ENCODE data around the gene KRT17. TPM values are rescaled to one million over a fixed set of nuclear protein-coding genes. Genes with fewer than 3 reads are reported as not detected.
A peak's percentile ranks its signal among the peaks of the same experiment; 100 is the strongest.
"Not testable (repeated sequence)": the region's sequence is repeated elsewhere in the genome, so short reads cannot be mapped to it uniquely, and the experiment has no call there.

Gene KRT17
- total and polyA plus RNA-seq, 9 of the 15 experiments (the other 6 are each of a cell fraction or from before 2014, with no cell fraction given) = 0.23 to 0.25 TPM; not detected in 7

DNA sequence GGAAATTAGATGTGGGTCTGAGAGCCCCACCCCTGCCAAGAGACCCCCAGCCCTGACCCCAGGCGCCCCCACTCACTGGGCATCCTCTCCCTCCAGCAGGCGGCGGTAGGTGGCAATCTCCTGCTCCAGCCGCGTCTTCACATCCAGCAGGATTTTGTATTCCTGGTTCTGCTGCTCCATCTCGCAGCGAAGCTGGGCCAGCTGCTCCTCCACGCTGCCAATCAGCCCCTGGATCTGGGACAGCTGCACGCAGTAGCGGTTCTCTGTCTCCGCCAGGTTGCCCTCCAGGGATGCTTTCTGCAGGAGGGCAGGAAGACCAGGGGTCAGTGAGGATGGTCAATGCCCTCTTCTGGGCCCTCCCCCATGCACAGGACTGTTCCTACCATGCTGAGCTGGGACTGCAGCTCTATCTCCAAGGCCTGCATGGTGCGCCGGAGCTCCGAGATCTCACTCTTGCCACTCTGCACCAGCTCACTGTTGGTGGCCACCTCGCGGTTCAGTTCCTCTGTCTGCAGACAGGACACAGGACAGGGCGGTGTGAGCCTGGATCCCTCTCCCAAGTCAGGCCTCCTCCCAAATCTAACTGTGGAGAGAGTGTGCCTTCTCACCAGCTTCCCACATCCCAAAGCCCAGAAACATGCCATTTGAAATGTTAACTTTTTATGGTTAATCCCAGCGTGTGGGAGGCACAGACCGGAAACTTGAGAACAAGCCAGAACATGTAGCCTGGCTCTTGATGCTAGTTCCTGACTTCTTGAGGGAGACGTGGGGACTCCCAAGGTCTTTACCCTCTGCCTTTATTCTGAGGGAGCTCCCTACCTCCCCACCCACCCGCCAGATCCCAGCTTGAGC, 3.6 kb downstream of the KRT17 start:
- Histone ChIP-seq H3K4me2 (ENCODE audit: insufficient read depth, low read length) (no peak overlapping the region), H3K9me1 (ENCODE audit: control insufficient read depth, insufficient read depth, low read length) (peaks cover 5% of the 10 kb centered on the region), H4K20me1 (replicated peaks; ENCODE audit: control insufficient read depth, insufficient read depth, low read length) (0 out of 2 replicates have a peak, but pooled peaks cover 2% of the 10 kb centered on the region), H2AFZ (ENCODE audit: low read depth, low read length) (no peak overlapping the region), H3K79me2 (ENCODE audit: control insufficient read depth, insufficient read depth, low read length) (no peaks in the 10 kb centered on the region), H3K4me1 (replicated peaks in 1 of 2; ENCODE audit: control insufficient read depth in 2 of 2, insufficient read depth in 2 of 2, low read length in 2 of 2) (peaks cover 0 to 12% of the 10 kb centered on the region in 2 experiments; a peak in 2 of 5 replicates), H3K27ac (ENCODE audit: extremely low read depth, low read depth, low read length) (no peak overlapping the region), H3K27me3 (ENCODE audit: control insufficient read depth in 2 of 2, insufficient read depth in 2 of 2, low read length in 2 of 2) (peaks cover 2 to 34% of the 10 kb centered on the region in 2 experiments; a peak in 2 of 5 replicates), H3K4me3 (no peak overlapping the region), H3K9me3 (replicated peaks; ENCODE audit: control insufficient read depth, insufficient read depth, low read depth, low read length) (no peaks in the 10 kb centered on the region), H3K36me3 (ENCODE audit: control insufficient read depth, insufficient read depth, low read length) (no peaks in the 10 kb centered on the region), H3K9ac (ENCODE audit: insufficient read depth in 1 of 2, low read depth in 2 of 2, low read length in 2 of 2) (no peak overlapping the region)
- in situ Hi-C loops (cut with MboI) (no loop called here), intact Hi-C loops (cut with micrococcal nuclease) (no loop called here)
- CTCF ChIA-PET (ENCODE audit: low intra/inter-chr PET ratio) = no interaction called here
- BruUV-seq (replicated peaks) = no TSS peak
- DNase-seq (ENCODE audit: extremely low read depth in 1 of 4, low spot score in 3 of 4) (no peak), FAIRE-seq (no peak), ATAC-seq (no peak)
- POLR2A ChIA-PET = interaction anchor here (0.6 kb wide), 2 partner anchors 100 to 1087 kb away, joined by 3 read pairs; no protein-coding TSS in a partner anchor
- WGBS (ENCODE audit: insufficient coverage, low coverage, missing lambda C conversion rate) = 2% methylated on average over 21 of the region's 21 CpGs
- TF ChIP-seq, protein P1, sequence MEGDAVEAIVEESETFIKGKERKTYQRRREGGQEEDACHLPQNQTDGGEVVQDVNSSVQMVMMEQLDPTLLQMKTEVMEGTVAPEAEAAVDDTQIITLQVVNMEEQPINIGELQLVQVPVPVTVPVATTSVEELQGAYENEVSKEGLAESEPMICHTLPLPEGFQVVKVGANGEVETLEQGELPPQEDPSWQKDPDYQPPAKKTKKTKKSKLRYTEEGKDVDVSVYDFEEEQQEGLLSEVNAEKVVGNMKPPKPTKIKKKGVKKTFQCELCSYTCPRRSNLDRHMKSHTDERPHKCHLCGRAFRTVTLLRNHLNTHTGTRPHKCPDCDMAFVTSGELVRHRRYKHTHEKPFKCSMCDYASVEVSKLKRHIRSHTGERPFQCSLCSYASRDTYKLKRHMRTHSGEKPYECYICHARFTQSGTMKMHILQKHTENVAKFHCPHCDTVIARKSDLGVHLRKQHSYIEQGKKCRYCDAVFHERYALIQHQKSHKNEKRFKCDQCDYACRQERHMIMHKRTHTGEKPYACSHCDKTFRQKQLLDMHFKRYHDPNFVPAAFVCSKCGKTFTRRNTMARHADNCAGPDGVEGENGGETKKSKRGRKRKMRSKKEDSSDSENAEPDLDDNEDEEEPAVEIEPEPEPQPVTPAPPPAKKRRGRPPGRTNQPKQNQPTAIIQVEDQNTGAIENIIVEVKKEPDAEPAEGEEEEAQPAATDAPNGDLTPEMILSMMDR (IDR thresholded peaks at IDR 0.05 in 2 of 3, conservative IDR thresholded peaks at IDR 0.05 in 1 of 3; ENCODE audit: insufficient read depth in 2 of 3, low read depth in 1 of 3, low read length in 3 of 3) = peak in 2 of 3 experiments; percentile 10 to 24; a peak in 3 of 6 replicates
- no peak for TF ChIP-seq CXXC5 (CRISPR knock-in tag; IDR thresholded peaks at IDR 0.05)
- peak; percentile 81 for TF ChIP-seq ZBTB7A (IDR thresholded peaks at IDR 0.05; ENCODE audit: borderline replicate concordance, control insufficient read depth, low read depth, low read length)

DNA sequence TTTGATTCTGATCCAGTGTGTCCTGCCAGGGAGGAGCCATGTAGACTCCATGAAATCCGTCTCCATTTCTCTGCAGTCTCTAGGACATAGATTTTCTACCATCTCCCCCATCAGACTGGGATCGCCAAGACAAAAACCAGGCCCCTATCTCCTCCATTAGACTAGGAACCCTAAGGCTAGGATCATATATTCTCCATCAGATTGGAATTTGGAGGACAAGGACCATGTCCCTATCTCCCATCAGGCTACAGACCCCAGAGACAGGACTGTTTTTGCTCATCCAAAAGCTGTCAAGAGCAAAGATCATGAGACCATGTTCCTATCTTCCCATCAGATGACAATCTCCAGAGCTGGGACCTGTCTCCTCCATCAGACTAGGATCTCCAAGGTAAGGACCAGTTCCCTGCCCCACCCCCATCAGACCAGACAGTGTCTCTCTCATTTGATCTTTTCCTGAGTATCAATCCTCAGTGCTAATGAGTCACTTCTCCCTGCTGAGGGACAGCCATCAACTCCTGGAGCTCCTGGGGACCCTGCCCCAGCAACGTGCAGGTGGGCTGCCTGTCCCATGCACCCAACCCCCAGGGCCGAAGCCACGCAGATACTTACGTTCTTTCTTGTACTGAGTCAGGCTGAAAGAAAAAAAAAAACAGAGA, 4.3 kb downstream of the KRT17 start:
- CTCF ChIA-PET (ENCODE audit: low intra/inter-chr PET ratio); DNase-seq (ENCODE audit: extremely low read depth in 1 of 4, low spot score in 3 of 4); H3K4me1 ChIP-seq (replicated peaks in 1 of 2; ENCODE audit: control insufficient read depth in 2 of 2, insufficient read depth in 2 of 2, low read length in 2 of 2); FAIRE-seq; H3K9me1 ChIP-seq (ENCODE audit: control insufficient read depth, insufficient read depth, low read length); H3K4me2 ChIP-seq (ENCODE audit: insufficient read depth, low read length); H3K27ac ChIP-seq (ENCODE audit: extremely low read depth, low read depth, low read length); BruUV-seq (replicated peaks); H3K9ac ChIP-seq (ENCODE audit: insufficient read depth in 1 of 2, low read depth in 2 of 2, low read length in 2 of 2); intact Hi-C loops (cut with micrococcal nuclease); H3K4me3 ChIP-seq; ATAC-seq; H4K20me1 ChIP-seq (replicated peaks; ENCODE audit: control insufficient read depth, insufficient read depth, low read length); H3K79me2 ChIP-seq (ENCODE audit: control insufficient read depth, insufficient read depth, low read length); H3K36me3 ChIP-seq (ENCODE audit: control insufficient read depth, insufficient read depth, low read length); H3K9me3 ChIP-seq (replicated peaks; ENCODE audit: control insufficient read depth, insufficient read depth, low read depth, low read length); in situ Hi-C loops (cut with MboI); H2AFZ ChIP-seq (ENCODE audit: low read depth, low read length): not testable (repeated sequence)
- H3K27me3 ChIP-seq (ENCODE audit: control insufficient read depth in 2 of 2, insufficient read depth in 2 of 2, low read length in 2 of 2) = peaks cover 2 to 34% of the 10 kb centered on the region in 2 experiments; a peak in 2 of 5 replicates
- POLR2A ChIA-PET = interaction anchor here (0.6 kb wide), 2 partner anchors 99 to 1087 kb away, joined by 3 read pairs; no protein-coding TSS in a partner anchor
- 0% methylated on average over 6 of the region's 6 CpGs for WGBS (ENCODE audit: insufficient coverage, low coverage, missing lambda C conversion rate)
